SU-DHL-6 (cell line): ENCODE measurements around the gene DDX42.

Experiments
- H2AFZ ChIP-seq: fragments of 200-600 bp; sonication (generic); 2 replicates; pipeline ENCODE4 v1.6.1; 2014; ENCODE audit warnings: low read depth, mild to moderate bottlenecking, moderate library complexity, mixed read lengths, antibody characterized with exemption, low read length; ENCODE audit not compliant: severe bottlenecking
- H3F3A ChIP-seq: fragments of 200-600 bp; shearing (Covaris generic); 2 replicates; pipeline ENCODE4 v1.6.0; 2016; ENCODE audit warnings: antibody characterized with exemption, mild to moderate bottlenecking; ENCODE audit not compliant: insufficient read depth
- H3K27ac ChIP-seq: fragments of 200-600 bp; sonication (generic); 2 replicates; pipeline ENCODE4 v1.5.1; 2016; ENCODE audit warnings: low read depth, mild to moderate bottlenecking, low read length, moderate library complexity, mixed read lengths
- H3K27me3 ChIP-seq: fragments of 200-600 bp; sonication (generic), shearing (Covaris generic); 2 replicates; pipeline ENCODE4 v1.6.0; 2014; ENCODE audit warnings: mild to moderate bottlenecking, low read length
- H3K36me3 ChIP-seq: fragments of 200-600 bp; sonication (generic); 2 replicates; pipeline ENCODE4 v1.6.1; 2014; ENCODE audit warnings: mild to moderate bottlenecking, low read length, mixed read lengths
- H3K4me2 ChIP-seq: fragments of 300-600, 200-600 bp; shearing (Covaris generic), sonication (generic); 2 replicates; pipeline ENCODE4 v1.6.0; 2014; ENCODE audit warnings: low read length, low read depth, mild to moderate bottlenecking; ENCODE audit not compliant: poor library complexity, severe bottlenecking
- H3K4me3 ChIP-seq: fragments of 200-600 bp; sonication (generic); 2 replicates; pipeline ENCODE4 v1.5.1; 2014; ENCODE audit warnings: antibody characterized with exemption, low read length, mild to moderate bottlenecking, mixed read lengths; ENCODE audit not compliant: insufficient read depth, poor library complexity, severe bottlenecking
- H3K79me2 ChIP-seq: fragments of 200-600 bp; sonication (generic); 2 replicates; pipeline ENCODE4 v1.6.1; 2014; ENCODE audit warnings: mild to moderate bottlenecking, low read length, moderate library complexity; ENCODE audit not compliant: insufficient read depth
- H3K9ac ChIP-seq: fragments of 200-600 bp; sonication (generic); 2 replicates; pipeline ENCODE4 v1.7.0; 2014; ENCODE audit warnings: mild to moderate bottlenecking, low read length
- H3K9me2 ChIP-seq: fragments of 200-600 bp; sonication (generic); replicated peaks from 2 replicates; pipeline ENCODE4 v1.6.1; 2014; ENCODE audit warnings: low read length; ENCODE audit not compliant: insufficient read depth
- H3K9me3 ChIP-seq: fragments of 200-600 bp; sonication (generic); 2 replicates; pipeline ENCODE4 v1.6.1; 2014; ENCODE audit warnings: low read length, mixed read lengths; ENCODE audit not compliant: insufficient read depth
- H4K20me1 ChIP-seq: fragments of 200-600 bp; sonication (generic); 2 replicates; pipeline ENCODE4 v1.6.1; 2014; ENCODE audit warnings: low read depth, mild to moderate bottlenecking, antibody characterized with exemption, low read length, moderate library complexity, mixed read lengths
- CTCF ChIP-seq: fragments of 200-600 bp; sonication (generic); IDR thresholded peaks from one replicate; pipeline ENCODE4 v1.5.1; 2017; ENCODE audit warnings: antibody characterized with exemption, mild to moderate bottlenecking, low read length, moderate library complexity; ENCODE audit not compliant: insufficient read depth, poor library complexity, severe bottlenecking
- EZH2phosphoT487 ChIP-seq: fragments of 200-600 bp; sonication (generic), shearing (Covaris generic); conservative IDR thresholded peaks from 2 replicates; pipeline ENCODE4 v1.6.1; 2018; ENCODE audit warnings: mild to moderate bottlenecking, antibody characterized with exemption, low read length, moderate library complexity, mixed read lengths

Gene DDX42

GRCh38 chr17:63830904-63831491 is 57.0 kb downstream of the DDX42 start:
- no peak for TF ChIP-seq EZH2phosphoT487
- no peak for TF ChIP-seq CTCF
- no peak overlapping the region for H3K9ac ChIP-seq
- H3K4me3 ChIP-seq: no peak overlapping the region
- no peaks in the 10 kb centered on the region for H3K27me3 ChIP-seq
- H3K36me3 ChIP-seq: 0 out of 2 replicates have a peak, but pooled peaks cover 3% of the 10 kb centered on the region
- 0 out of 2 replicates have a peak, but pooled peaks cover 4% of the 10 kb centered on the region for H3F3A ChIP-seq
- peaks cover 37% of the 10 kb centered on the region for H3K79me2 ChIP-seq
- H2AFZ ChIP-seq: no peak overlapping the region
- H3K9me2 ChIP-seq: no peaks in the 10 kb centered on the region
- H3K4me2 ChIP-seq: no peak overlapping the region
- H3K27ac ChIP-seq: no peak overlapping the region
- no peaks in the 10 kb centered on the region for H4K20me1 ChIP-seq
- H3K9me3 ChIP-seq: no peaks in the 10 kb centered on the region

- Histone ChIP-seq H2AFZ (no peak overlapping the region), H3K9me2 (no peaks in the 10 kb centered on the region), H3K4me3 (no peak overlapping the region), H3K27ac (no peak overlapping the region), H3K36me3 (0 out of 2 replicates have a peak, but pooled peaks cover 3% of the 10 kb centered on the region), H3K4me2 (no peak overlapping the region), H3K9me3 (no peaks in the 10 kb centered on the region), H4K20me1 (no peaks in the 10 kb centered on the region), H3F3A (0 out of 2 replicates have a peak, but pooled peaks cover 4% of the 10 kb centered on the region), H3K79me2 (peaks cover 35% of the 10 kb centered on the region), H3K9ac (no peak overlapping the region), H3K27me3 (no peaks in the 10 kb centered on the region)
- no peak for TF ChIP-seq EZH2phosphoT487
- TF ChIP-seq CTCF: no peak
Measured at GRCh38 chr17:63831505-63831904, 57.5 kb downstream of the DDX42 start.

- Histone ChIP-seq H3K27me3 (no peaks in the 10 kb centered on the region), H3K4me3 (no peak overlapping the region), H3K4me2 (no peak overlapping the region), H2AFZ (no peak overlapping the region), H4K20me1 (no peaks in the 10 kb centered on the region), H3K9ac (no peak overlapping the region), H3K36me3 (0 out of 2 replicates have a peak, but pooled peaks cover 3% of the 10 kb centered on the region), H3K9me3 (no peaks in the 10 kb centered on the region), H3K79me2 (peaks cover 36% of the 10 kb centered on the region), H3K9me2 (no peaks in the 10 kb centered on the region), H3K27ac (no peak overlapping the region), H3F3A (0 out of 2 replicates have a peak, but pooled peaks cover 4% of the 10 kb centered on the region)
- TF ChIP-seq CTCF (no peak), EZH2phosphoT487 (no peak)
Measured at GRCh38 chr17:63832014-63832413, 58.0 kb downstream of the DDX42 start.
